Suprapubic skin (tissue), 4 donors: ENCODE data around the gene GSTM1.
"Not testable (repeated sequence)": the region's sequence is repeated elsewhere in the genome, so short reads cannot be mapped to it uniquely, and the experiment has no call there.

Experiments
- EP300 ChIP-seq: sonication (generic); formaldehyde crosslinking; IDR thresholded peaks from one replicate; pipeline ENCODE4 v1.6.1; 2017; ENCODE audit warnings: antibody characterized with exemption
- POLR2A ChIP-seq, 2 donors: fragments of 450-650 bp; IDR thresholded peaks; one replicate each; pipeline ENCODE4 v1.6.1; 2017; ENCODE audit warnings: antibody characterized with exemption in 2 of 2, mild to moderate bottlenecking in 2 of 2, moderate library complexity in 2 of 2
- POLR2AphosphoS5 ChIP-seq, 3 donors: sonication (generic); formaldehyde crosslinking; IDR thresholded peaks; one replicate each; pipeline ENCODE4 v1.6.1; 2017; ENCODE audit warnings: antibody characterized with exemption in 3 of 3
- TF ChIP-seq, protein P1 (sequence below), 2 donors: fragments of 200-600 bp in 1 of 2; fragments of 450-650 bp in 1 of 2; sonication (generic) in 1 of 2; IDR thresholded peaks; one replicate each; pipeline ENCODE4 v1.5.1; 2016 to 2019; ENCODE audit warnings: antibody characterized with exemption in 2 of 2, mild to moderate bottlenecking in 1 of 2, moderate library complexity in 1 of 2

DNA sequence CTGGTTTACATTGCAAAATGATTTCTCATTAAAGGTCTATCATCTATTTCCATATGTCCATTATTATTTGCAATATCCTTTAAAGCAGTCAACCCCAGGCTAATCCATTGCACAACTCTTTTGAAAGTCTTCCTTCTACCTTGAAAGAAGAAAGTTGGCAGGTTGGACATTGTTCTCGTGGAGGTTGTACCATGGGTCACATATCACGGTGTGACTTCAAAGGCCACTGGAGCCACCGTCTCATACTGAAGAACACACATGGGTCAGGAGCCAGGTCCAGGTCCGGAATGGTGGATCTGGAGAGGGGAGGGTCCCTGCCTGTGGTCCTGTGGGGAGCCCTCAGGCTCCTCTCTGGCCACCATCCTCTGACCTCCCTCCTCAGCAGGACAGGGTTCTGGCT is 1.7 kb upstream of the GSTM1 start:
- TF ChIP-seq, protein P1, sequence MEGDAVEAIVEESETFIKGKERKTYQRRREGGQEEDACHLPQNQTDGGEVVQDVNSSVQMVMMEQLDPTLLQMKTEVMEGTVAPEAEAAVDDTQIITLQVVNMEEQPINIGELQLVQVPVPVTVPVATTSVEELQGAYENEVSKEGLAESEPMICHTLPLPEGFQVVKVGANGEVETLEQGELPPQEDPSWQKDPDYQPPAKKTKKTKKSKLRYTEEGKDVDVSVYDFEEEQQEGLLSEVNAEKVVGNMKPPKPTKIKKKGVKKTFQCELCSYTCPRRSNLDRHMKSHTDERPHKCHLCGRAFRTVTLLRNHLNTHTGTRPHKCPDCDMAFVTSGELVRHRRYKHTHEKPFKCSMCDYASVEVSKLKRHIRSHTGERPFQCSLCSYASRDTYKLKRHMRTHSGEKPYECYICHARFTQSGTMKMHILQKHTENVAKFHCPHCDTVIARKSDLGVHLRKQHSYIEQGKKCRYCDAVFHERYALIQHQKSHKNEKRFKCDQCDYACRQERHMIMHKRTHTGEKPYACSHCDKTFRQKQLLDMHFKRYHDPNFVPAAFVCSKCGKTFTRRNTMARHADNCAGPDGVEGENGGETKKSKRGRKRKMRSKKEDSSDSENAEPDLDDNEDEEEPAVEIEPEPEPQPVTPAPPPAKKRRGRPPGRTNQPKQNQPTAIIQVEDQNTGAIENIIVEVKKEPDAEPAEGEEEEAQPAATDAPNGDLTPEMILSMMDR (IDR thresholded peaks at IDR 0.05) = not testable (repeated sequence)
- not testable (repeated sequence) for TF ChIP-seq POLR2A (IDR thresholded peaks at IDR 0.05); EP300; POLR2AphosphoS5 (IDR thresholded peaks at IDR 0.05)
